ENCODE measurements around the gene NKX2-3. TPM values are rescaled to one million over a fixed set of nuclear protein-coding genes. Genes with fewer than 3 reads are reported as not detected.
A peak's percentile ranks its signal among the peaks of the same experiment; 100 is the strongest.

Gene NKX2-3
- total and polyA plus RNA-seq, 8 donors: 0.45 to 5.8 (median 1.1) TPM; not detected in 1

- H3K4me1 ChIP-seq: peaks cover 38 to 71% (median 63%) of the 10 kb centered on the region in 4 donors
- H3K36me3 ChIP-seq: no peaks in the 10 kb centered on the region
- H3K27me3 ChIP-seq: peaks cover 56 to 100% (median 100%) of the 10 kb centered on the region in 3 donors
- no peak for DNase-seq
- TF ChIP-seq CTCF (IDR thresholded peaks at IDR 0.05) (no peak), POLR2AphosphoS5 (IDR thresholded peaks at IDR 0.05) (no peak), EP300 (IDR thresholded peaks at IDR 0.05) (no peak), POLR2A (IDR thresholded peaks at IDR 0.05) (no peak)
- no peaks in the 10 kb centered on the region for H3K9me3 ChIP-seq
- H3K4me3 ChIP-seq: peak overlapping the region; percentile 32 to 51 (median 38)
- intact Hi-C loops (cut with DNase I; ENCODE audit: low total_unique reads): no loop called here
- 11 to 15% (median 14%) methylated on average over 24 to 42 of the region's 42 CpGs for WGBS, 5 donors
- peak overlapping the region in 1 of 5 donors; percentile 0 for H3K27ac ChIP-seq
Observed at GRCh38 chr10:99535764-99536337, 3.1 kb downstream of the NKX2-3 start.

- intact Hi-C loops (cut with DNase I; ENCODE audit: low total_unique reads): no loop called here
- Histone ChIP-seq H3K27me3 (peaks cover 55 to 100% (median 100%) of the 10 kb centered on the region in 3 donors), H3K9me3 (no peaks in the 10 kb centered on the region), H3K4me3 (peak overlapping the region; percentile 18 to 51 (median 36)), H3K36me3 (no peaks in the 10 kb centered on the region), H3K4me1 (peaks cover 40 to 70% (median 61%) of the 10 kb centered on the region in 4 donors), H3K27ac (peak overlapping the region in 1 of 5 donors; percentile 0)
- WGBS, 5 donors: 9 to 23% (median 13%) methylated on average over 20 to 40 of the region's 40 CpGs
- TF ChIP-seq POLR2AphosphoS5 (IDR thresholded peaks at IDR 0.05): no peak
- TF ChIP-seq POLR2A (IDR thresholded peaks at IDR 0.05): no peak
- no peak for TF ChIP-seq EP300 (IDR thresholded peaks at IDR 0.05)
- TF ChIP-seq CTCF (IDR thresholded peaks at IDR 0.05): no peak
- DNase-seq: no peak
Observed at GRCh38 chr10:99536338-99537085, 3.8 kb downstream of the NKX2-3 start.

GRCh38 chr10:99537086-99537988, 4.6 kb downstream of the NKX2-3 start:
- DNase-seq: peak in 1 of 2 donors; percentile 59
- H3K9me3 ChIP-seq: no peaks in the 10 kb centered on the region
- peak overlapping the region; percentile 18 to 51 (median 36) for H3K4me3 ChIP-seq
- 6 to 13% (median 9%) methylated on average over 44 to 64 of the region's 64 CpGs for WGBS, 5 donors
- peaks cover 40 to 66% (median 59%) of the 10 kb centered on the region in 4 donors for H3K4me1 ChIP-seq
- peaks cover 47 to 100% (median 99%) of the 10 kb centered on the region in 3 donors for H3K27me3 ChIP-seq
- H3K36me3 ChIP-seq: no peaks in the 10 kb centered on the region
- intact Hi-C loops (cut with DNase I; ENCODE audit: low total_unique reads): no loop called here
- TF ChIP-seq CTCF (IDR thresholded peaks at IDR 0.05) (no peak), POLR2AphosphoS5 (IDR thresholded peaks at IDR 0.05) (no peak), EP300 (IDR thresholded peaks at IDR 0.05) (no peak), POLR2A (IDR thresholded peaks at IDR 0.05) (no peak)
- no peak overlapping the region for H3K27ac ChIP-seq

Data from stomach (tissue), 9 donors.